HUDEP-2 (cell line): Measurements from ENCODE around the gene TPPP2.
A peak's percentile ranks its signal among the peaks of the same experiment; 100 is the strongest.

Experiments used
- DNase-seq, 76 experiments: peaks; one replicate each; lab custom pipeline; 2025; ENCODE audit not compliant: unreplicated experiment in 76 of 76; lab: John Stamatoyannopoulos, UW

The TPPP2 gene

GRCh38 chr14:21016413-21017190, 13.4 kb upstream of the TPPP2 start:
- DNase-seq = no peak

GRCh38 chr14:21017528-21018245, 12.3 kb upstream of the TPPP2 start:
- no peak for DNase-seq

GRCh38 chr14:21018286-21018685, 11.7 kb upstream of the TPPP2 start:
- DNase-seq = no peak

- DNase-seq = no peak
Observed at GRCh38 chr14:21018781-21019180, 11.2 kb upstream of the TPPP2 start.

- DNase-seq = no peak
Observed at GRCh38 chr14:21019366-21019765, 10.7 kb upstream of the TPPP2 start.

- DNase-seq = no peak
Observed at GRCh38 chr14:21020977-21021545, 9.0 kb upstream of the TPPP2 start.

GRCh38 chr14:21022686-21023085, 7.3 kb upstream of the TPPP2 start:
- DNase-seq = no peak

- DNase-seq = no peak
Observed at GRCh38 chr14:21023174-21023573, 6.8 kb upstream of the TPPP2 start.

GRCh38 chr14:21023817-21024584, 6.0 kb upstream of the TPPP2 start:
- DNase-seq = no peak

- peak in 11 of 76 experiments; percentile 7 to 34 (median 20) for DNase-seq
Observed at GRCh38 chr14:21024585-21025370, 5.2 kb upstream of the TPPP2 start, which contains the start of gene NDRG2. Gene NDRG2 (minus strand): TSS chr14:21025061. CDS start chr14:21023315, 1,746 bp downstream.

GRCh38 chr14:21025371-21026273, 4.4 kb upstream of the TPPP2 start:
- DNase-seq = no peak

- DNase-seq = no peak
Observed at GRCh38 chr14:21026274-21026987, 3.6 kb upstream of the TPPP2 start.

GRCh38 chr14:21026988-21027315, 3.1 kb upstream of the TPPP2 start:
- no peak for DNase-seq

- no peak for DNase-seq
Observed at GRCh38 chr14:21030531-21030930, 514 bp downstream of the TPPP2 start.

- DNase-seq = no peak
Observed at GRCh38 chr14:21032326-21033132, 2.5 kb downstream of the TPPP2 start.

GRCh38 chr14:21033133-21033698, 3.2 kb downstream of the TPPP2 start:
- no peak for DNase-seq

- no peak for DNase-seq
Observed at GRCh38 chr14:21034707-21035106, 4.7 kb downstream of the TPPP2 start, which contains the start of gene RNASE13. Gene RNASE13 (minus strand): TSS chr14:21034807. CDS start chr14:21034288, 519 bp downstream.
